ENCODE measurements around the gene MYH9.
"Not testable (repeated sequence)": the region's sequence is repeated elsewhere in the genome, so short reads cannot be mapped to it uniquely, and the experiment has no call there.

The MYH9 gene

DNA sequence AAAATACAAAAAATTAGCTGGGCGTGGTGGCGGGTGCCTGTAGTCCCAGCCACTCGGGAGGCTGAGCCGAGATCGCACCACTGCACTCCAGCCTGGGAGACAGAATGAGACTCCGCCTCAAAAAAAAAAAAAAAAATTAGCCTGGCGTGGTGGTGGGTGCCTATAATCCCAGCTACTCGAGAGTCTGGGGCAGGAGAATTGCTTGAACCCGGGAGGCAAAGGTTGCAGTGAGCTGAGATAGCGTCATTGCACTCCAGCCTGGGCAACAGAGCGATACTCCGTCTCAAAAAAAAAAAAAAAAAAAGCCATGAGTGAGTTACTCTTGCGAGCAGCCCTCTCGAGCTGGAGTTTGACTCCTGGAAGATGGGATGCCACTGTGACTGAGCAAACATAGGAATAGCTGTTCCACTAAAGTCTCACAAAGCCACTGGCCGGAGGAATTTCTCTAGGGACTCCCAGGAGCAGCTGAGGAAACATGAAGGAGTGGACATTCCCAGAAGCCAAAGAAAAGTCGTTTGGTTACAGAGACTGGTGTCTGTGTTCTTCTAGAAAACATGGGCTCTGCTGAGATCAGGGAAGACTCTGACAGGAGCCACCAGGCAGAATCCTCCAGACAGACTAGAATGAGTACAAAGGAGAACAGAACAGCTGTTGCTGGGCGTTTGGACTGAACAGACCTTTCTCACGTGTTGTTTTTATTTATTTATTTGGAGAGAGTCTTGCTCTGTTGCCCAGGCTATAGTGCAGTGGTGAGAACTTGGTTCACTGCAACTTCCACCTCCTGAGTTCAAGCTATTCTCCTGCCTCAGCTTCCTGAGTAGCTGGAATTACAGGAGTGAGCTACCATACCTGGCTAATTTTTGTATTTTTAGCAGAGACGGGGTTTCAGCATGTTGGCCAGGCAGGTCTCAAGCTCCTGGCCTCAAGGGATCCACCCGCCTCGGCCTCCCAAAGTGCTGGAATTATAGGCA, 32.4 kb upstream of the MYH9 start:
- no peaks in the 10 kb centered on the region for H3K27me3 Mint-ChIP-seq
- H3K36me3 Mint-ChIP-seq: no peaks in the 10 kb centered on the region
- H3K27ac Mint-ChIP-seq: no peak overlapping the region
- H3K4me1 Mint-ChIP-seq (ENCODE audit: low read depth): peaks cover 21% of the 10 kb centered on the region
- H3K4me3 Mint-ChIP-seq: no peak overlapping the region
- H3K9me3 Mint-ChIP-seq (ENCODE audit: low read depth): no peaks in the 10 kb centered on the region

DNA sequence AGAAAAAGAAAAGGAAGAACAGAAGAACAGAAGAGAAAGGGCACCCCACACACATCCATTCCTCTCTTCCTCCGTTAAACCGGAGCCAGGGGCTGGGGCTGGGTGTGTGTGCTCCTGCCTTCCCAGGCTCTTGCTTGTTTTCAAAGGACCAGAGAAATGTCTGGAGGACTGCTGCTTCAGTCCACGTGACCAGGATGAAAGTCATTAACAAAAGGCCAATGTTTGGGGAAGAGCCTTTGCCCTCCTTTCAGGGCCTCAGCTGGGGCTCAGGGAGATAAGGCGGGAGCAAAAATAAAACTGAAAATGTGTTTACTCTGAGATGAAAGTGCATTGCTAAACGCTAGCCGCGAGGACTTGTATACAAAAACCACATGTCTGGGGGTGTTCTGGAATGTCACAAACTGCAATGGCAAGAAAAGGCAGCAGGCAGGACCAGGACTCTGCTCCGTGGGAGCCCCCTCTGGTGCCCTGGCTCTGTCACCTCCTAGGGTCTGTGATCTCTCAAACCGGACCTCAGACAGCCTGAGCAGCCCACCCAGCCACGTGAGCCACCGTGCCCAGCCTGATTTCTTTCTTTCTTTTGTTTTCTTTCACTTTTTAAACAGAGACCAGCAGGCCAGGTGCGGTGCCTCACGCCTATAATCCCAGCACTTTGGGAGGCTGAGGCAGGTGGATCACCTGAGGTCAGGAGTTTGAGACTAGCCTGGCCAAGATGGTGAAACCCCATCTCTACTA, 31.6 kb upstream of the MYH9 start:
- H3K36me3 Mint-ChIP-seq: no peaks in the 10 kb centered on the region
- peaks cover 13% of the 10 kb centered on the region for H3K4me1 Mint-ChIP-seq (ENCODE audit: low read depth)
- H3K27me3 Mint-ChIP-seq: no peaks in the 10 kb centered on the region
- H3K9me3 Mint-ChIP-seq (ENCODE audit: low read depth): no peaks in the 10 kb centered on the region
- peak overlapping the region; percentile 48 for H3K4me3 Mint-ChIP-seq
- no peak overlapping the region for H3K27ac Mint-ChIP-seq

DNA sequence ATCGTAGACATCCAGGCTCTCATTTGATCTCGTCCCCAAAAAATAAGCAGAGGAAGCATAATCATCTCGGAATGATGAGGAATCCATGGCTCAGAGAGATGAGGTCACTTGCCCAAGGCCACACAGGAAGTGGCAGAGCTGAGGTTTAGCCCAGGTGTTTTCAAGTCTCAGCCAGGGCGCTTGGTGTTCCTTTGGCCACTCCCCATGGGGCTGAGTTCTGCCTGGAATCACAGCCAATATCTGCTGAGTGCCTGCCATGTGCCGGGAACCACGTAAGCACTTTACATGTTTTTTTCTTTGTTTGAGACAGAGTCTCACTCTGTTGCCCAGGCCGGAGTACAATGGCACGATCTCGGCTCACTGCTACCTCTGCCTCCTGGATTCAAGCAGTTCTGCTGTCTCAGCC, 29.5 kb upstream of the MYH9 start:
- Mint-ChIP-seq H3K36me3 (no peaks in the 10 kb centered on the region), H3K27me3 (no peaks in the 10 kb centered on the region), H3K9me3 (ENCODE audit: low read depth) (no peaks in the 10 kb centered on the region), H3K4me3 (no peak overlapping the region), H3K4me1 (ENCODE audit: low read depth) (peaks cover 11% of the 10 kb centered on the region), H3K27ac (no peak overlapping the region)

DNA sequence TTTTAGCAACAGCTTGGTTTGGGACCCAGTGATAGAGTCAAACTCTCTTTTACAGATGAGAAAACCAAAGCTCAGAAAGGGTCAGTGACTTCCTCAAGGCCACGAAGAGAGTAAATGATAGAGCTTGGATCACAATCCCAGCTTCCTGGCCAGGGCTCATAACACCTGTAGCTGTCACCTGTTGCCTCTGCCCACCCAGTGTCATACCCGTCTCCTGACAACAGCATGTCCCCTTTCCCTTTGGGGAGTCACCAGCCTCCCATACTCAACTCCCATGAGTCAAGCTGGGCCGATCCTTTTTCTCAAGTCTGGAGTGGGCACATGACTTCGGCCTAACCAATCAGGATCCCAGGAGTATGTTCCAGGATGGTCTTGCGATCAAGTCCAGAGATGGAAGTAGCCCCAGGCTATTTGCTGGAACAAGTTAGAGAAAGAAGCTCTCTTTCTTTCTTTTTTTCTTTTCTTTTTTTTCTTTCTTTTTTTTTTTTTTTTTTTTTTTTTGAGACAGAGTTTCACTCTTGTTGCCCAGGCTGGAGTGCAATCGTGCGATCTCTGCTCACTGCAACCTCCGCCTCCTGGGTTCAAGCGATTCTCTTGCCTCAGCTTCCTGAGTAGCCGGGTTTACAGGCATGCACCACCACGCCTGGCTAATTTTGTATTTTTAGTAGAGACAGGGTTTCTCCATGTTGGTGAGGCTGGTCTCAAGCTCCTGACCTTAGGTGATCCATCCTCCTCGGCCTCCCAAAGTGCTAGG, 27.8 kb upstream of the MYH9 start:
- Mint-ChIP-seq H3K27me3 (no peaks in the 10 kb centered on the region), H3K36me3 (no peaks in the 10 kb centered on the region), H3K9me3 (ENCODE audit: low read depth) (no peaks in the 10 kb centered on the region), H3K4me3 (no peak overlapping the region), H3K4me1 (ENCODE audit: low read depth) (peaks cover 22% of the 10 kb centered on the region), H3K27ac (no peak overlapping the region)

DNA sequence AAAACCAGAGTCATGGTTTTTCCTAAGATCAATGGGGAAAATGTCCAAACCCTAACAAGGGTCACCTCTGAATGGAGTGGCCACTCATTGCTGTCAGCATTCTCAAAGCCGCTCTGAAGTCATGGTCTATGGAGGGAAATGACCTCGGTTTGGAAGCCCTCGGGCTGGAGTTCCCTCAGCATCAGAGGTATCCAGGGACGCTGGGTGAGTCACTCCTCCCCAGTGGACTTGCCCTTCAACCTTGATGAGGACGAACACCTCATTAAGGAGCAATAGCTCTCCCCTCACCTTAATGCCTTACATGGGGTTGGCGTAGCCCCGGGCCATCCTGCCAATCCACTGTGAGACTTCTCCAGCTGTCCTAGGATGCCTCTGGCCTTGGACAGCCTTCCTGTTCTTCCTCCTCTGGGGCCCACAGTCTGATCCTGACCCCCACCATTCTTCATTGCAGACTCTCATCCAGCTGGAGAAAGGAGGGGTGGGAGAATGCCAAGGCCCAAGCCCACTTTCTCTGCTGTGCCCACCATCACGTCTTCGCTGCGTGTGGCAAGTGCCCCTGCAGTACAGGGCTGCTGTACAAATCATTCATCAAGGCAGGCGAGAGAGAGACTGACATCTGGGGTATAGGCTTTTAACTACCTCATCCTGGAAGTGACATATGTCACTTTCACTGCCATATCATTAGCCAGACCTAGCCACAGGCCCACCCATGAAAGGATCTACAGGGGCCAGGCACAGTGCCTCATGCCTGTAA, 25.4 kb upstream of the MYH9 start:
- Mint-ChIP-seq H3K27ac (no peak overlapping the region), H3K4me1 (ENCODE audit: low read depth) (peaks cover 31% of the 10 kb centered on the region), H3K4me3 (no peak overlapping the region)

DNA sequence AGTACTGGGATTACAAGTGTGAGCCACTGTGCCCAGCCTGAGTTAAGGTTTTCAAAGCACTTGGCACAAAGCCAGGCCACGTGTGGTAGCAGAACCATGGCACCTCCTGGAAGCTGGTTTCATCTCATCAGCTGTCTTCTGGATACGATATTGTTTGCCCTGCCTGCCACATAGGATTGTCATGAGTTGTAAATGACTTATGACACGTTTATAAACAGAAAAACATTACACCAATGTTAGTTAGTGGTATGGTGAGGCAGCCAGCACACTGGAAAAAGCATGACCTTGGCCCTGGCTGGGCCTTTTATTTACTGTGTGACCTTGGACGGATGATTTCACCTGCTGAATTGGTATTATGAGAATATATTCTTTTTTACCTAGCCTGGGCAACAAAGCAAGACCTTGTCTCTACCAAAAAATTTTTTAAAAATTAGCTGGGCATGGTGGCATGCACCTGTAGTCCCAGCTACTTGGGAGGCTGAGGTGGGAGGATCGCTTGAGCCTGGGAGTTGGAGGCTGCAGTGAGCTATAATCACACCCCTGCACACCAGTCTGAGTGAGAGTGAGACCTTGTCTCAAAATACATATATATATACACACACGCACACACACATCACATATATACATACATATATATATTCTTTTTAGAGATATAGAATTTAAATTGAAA, 24.0 kb upstream of the MYH9 start:
- Mint-ChIP-seq H3K9me3 (ENCODE audit: low read depth) (no peaks in the 10 kb centered on the region), H3K4me1 (ENCODE audit: low read depth) (peaks cover 38% of the 10 kb centered on the region), H3K36me3 (no peaks in the 10 kb centered on the region), H3K27me3 (no peaks in the 10 kb centered on the region), H3K27ac (no peak overlapping the region), H3K4me3 (no peak overlapping the region)

More for the DNA sequence above, 25.4 kb upstream of the MYH9 start:
- Mint-ChIP-seq H3K9me3 (ENCODE audit: low read depth) (no peaks in the 10 kb centered on the region), H3K36me3 (no peaks in the 10 kb centered on the region), H3K27me3 (no peaks in the 10 kb centered on the region)

DNA sequence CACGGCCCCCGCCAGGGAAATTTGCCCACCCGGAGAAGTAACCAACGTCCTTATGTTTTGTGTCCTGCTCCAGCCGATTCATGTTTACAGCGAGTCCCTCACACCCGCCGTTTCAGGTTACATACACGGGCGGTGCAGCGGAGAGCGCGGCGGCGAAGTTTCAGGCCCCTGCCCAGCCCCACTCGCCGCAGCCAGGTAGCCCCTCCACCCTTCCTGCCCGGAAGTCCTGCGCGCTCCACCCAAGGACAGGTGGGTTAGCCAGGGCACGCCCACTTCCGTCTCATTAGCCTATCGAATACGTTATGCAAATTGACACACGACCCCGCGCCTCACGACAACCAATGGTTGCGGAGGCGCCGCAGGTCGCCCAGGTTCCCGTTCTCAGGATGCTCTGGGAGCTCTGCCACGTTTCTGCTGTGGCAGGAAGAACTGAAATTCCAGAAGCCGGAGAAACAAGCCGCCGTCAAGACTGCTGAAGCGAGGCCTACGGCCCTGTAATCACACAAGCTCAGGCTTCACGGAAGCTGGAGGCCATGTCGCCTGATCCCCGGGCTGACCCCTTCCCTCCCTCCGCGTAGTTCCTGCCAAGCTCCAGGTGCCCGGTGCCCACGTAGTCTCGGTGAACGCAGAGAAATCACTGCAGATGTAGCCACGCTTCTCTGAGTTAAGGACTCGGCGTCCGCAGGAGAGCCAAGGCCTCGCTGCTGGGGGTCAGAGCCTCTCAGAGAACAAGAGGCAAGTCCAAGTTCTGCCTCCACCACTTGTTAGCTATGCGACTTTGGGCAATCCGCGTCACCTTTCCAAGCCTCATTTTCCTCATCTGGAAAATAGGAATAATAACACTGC, 22.4 kb upstream of the MYH9 start:
- H3K27ac Mint-ChIP-seq: peak overlapping the region; percentile 34
- H3K9me3 Mint-ChIP-seq (ENCODE audit: low read depth): no peaks in the 10 kb centered on the region
- H3K4me1 Mint-ChIP-seq (ENCODE audit: low read depth): peaks cover 53% of the 10 kb centered on the region
- no peaks in the 10 kb centered on the region for H3K36me3 Mint-ChIP-seq
- peak overlapping the region; percentile 73 for H3K4me3 Mint-ChIP-seq
- H3K27me3 Mint-ChIP-seq: no peaks in the 10 kb centered on the region

DNA sequence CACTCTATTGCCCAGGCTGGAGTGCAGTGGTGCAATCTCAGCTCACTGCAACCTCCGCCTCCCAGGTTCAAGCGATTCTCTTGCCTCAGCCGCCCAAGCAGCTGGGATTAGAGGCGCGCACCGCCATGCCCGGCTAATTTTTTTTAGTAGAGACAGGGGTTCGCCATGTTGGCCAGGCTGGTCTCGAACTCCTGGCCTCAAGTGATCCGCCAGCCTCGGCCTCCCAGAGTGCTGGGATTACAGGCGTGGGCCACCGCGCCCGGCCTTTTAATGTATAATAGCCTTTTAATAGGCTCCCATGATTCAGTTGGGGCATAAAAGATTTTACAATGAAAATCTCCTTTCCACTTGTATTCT, 21.8 kb upstream of the MYH9 start:
- H3K36me3 Mint-ChIP-seq; H3K9me3 Mint-ChIP-seq (ENCODE audit: low read depth); H3K27me3 Mint-ChIP-seq: not testable (repeated sequence)
- peak overlapping the region; percentile 72 for H3K27ac Mint-ChIP-seq
- H3K4me1 Mint-ChIP-seq (ENCODE audit: low read depth): peaks cover 59% of the 10 kb centered on the region
- H3K4me3 Mint-ChIP-seq: peak overlapping the region; percentile 73

DNA sequence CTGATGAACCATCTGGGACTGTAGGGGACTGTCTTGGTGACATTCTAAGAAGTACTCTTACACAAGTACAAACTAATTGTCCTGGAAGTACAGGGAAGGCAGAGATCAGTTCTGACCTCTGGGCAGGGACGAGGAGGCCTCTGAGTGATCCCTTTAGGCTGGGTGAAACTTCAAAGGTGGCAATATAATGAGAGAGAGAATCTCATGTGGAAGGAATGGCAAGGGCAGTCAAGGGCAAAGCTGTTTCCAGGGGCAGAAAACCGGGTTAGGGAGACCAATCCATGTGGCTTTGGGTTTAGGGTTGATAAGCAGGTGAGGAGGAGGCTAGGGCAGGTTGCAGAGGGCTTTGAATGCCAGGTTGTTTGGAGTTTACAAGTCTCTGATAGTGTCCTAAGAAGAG, 21.3 kb upstream of the MYH9 start:
- Mint-ChIP-seq H3K4me3 (peak overlapping the region; percentile 51), H3K4me1 (ENCODE audit: low read depth) (peaks cover 64% of the 10 kb centered on the region), H3K27ac (peak overlapping the region; percentile 72), H3K9me3 (ENCODE audit: low read depth) (no peaks in the 10 kb centered on the region), H3K27me3 (no peaks in the 10 kb centered on the region), H3K36me3 (no peaks in the 10 kb centered on the region)

DNA sequence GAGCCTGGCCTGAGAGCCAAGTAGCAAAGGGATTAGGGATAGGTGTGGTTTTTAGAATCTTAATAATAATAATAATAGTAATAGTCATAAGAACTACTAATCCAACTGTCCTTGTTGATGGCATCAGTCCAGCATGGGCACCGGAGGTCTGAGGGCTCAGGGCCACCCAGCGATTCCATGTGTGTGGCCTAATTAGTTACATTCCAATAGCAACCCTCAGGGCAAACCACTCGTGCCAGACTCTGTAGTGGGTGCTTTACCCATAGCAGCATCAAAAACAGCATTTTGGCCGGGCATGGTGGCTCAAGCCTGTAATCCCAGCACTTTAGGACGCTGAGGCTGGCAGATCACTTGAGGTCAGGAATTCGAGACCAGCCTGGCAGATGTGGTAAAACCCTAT, 19.0 kb upstream of the MYH9 start:
- Mint-ChIP-seq H3K36me3 (no peaks in the 10 kb centered on the region), H3K27me3 (no peaks in the 10 kb centered on the region), H3K9me3 (ENCODE audit: low read depth) (no peaks in the 10 kb centered on the region), H3K4me1 (ENCODE audit: low read depth) (peaks cover 60% of the 10 kb centered on the region), H3K27ac (peak overlapping the region; percentile 61), H3K4me3 (no peak overlapping the region)

DNA sequence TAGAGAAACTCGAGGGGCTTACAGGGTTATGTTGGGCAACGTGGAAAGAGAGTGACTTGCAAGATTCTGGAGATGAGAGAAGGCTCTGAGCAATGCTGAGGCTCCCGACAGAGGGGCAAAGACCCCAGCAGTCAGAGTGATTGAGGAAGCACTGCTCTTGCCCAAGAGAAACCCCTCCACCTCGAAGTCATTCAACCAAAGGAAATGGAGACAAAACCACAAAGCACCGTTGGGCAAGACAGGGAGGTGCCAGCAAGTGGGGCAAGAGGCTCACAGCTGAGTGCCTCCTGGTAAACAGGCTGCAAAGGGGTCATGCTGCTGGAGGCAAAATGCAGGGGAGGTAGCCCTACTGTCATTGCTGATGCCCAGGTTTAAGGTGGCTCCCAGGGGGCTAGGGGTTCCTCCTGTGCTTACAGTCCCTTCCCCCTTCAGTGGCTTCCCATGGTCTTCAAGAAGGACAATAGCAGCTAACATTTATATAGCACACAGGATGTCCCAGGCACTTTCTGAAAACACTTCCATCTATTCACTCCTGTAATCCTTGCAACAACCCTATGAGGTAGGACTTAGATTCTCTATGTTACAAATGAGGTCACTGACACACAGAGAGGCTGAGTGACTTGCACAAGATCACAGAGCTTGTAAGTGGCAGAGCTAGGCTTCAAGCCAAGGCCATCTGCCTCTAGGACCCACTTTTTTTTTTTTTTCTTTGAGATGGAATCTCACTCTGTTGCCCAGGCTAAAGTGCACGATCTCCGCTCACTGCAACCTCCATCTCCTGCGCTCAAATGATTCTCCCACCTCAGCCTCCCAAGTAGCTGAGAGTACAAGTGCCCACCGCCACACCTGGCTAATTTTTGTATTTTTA, 18.1 kb upstream of the MYH9 start:
- peak overlapping the region; percentile 43 for H3K4me3 Mint-ChIP-seq

DNA sequence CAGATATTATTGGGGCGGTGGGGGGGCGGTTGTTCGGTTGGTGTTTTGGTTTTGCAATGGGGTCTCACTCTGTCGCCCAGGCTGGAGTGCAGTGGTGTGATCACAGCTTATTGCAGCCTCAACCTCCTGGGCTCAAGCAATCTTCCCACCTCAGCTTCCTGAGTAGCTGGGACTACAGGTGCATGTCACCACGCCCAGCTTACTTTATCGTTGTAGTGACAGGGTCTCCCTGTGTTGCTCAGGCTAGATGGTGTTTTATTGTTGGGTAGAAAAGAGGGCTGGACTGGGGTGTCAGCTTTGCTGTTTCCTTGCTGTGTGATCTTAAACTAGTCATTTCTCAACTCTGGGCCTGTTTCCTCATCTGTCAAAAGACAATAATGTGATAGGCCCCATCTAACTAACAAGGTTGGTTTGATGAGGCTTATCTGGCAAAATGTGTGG, 17.5 kb upstream of the MYH9 start:
- Mint-ChIP-seq H3K27ac (peak overlapping the region; percentile 88), H3K36me3 (no peaks in the 10 kb centered on the region), H3K27me3 (no peaks in the 10 kb centered on the region), H3K4me3 (peak overlapping the region; percentile 43), H3K4me1 (ENCODE audit: low read depth) (peaks cover 50% of the 10 kb centered on the region), H3K9me3 (ENCODE audit: low read depth) (no peaks in the 10 kb centered on the region)

More for the DNA sequence above, 18.1 kb upstream of the MYH9 start:
- Mint-ChIP-seq H3K9me3 (ENCODE audit: low read depth) (no peaks in the 10 kb centered on the region), H3K36me3 (no peaks in the 10 kb centered on the region), H3K27ac (peak overlapping the region; percentile 88), H3K4me1 (ENCODE audit: low read depth) (peaks cover 57% of the 10 kb centered on the region), H3K27me3 (no peaks in the 10 kb centered on the region)

Measured in activated naive CD8-positive, alpha-beta T cell (primary cell).